HG03159 (cell line): ENCODE measurements around the gene ANKDD1A.
A peak's percentile ranks its signal among the peaks of the same experiment; 100 is the strongest.

Source experiments
- ATAC-seq: cut with Tn5 transposase; IDR thresholded peaks from one replicate; pipeline ENCODE4 v1.9.1; 2021; ENCODE audit warnings: mild to moderate bottlenecking, moderate library complexity; ENCODE audit not compliant: unreplicated experiment

Gene ANKDD1A

DNA sequence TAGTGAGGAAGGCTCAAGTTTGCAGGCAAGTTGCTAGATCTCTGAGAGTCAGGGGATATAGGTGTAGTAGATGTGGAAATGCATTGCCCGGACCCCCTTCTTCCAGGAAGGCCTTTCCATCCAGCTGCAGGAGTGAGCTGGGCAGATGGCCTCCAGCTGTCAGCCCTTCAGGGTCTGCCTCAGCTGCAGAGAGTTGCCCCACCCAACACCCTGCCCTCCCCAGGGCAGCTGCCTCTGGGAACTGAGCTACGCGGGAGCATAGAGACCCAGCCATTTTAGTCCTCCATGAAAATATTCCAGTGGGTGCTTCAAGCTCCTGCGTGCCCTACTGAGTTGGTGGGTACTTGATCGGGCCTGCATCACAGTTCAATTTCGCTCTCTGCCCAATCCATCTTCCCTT lies 48.5 kb downstream of the ANKDD1A start:
- no peak for ATAC-seq

DNA sequence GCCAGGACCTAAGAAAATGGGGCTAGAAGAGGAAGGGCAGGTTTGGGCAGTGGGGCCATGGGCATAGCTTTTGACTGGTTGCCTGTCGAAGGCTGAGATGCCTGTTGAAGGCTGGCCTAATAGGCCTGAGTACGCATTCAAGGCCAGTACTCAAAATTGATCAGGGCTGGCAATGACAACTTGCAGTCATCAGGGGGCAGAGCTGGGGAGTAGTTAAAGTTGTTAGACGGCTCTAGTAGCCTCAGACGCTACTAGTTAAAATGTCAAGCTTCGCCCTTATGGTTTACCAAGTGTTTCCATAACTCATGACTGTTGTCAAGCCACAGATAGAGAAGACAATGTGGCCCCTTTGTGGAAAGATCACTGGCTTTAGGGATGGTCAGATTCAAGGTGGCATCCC lies 49.3 kb downstream of the ANKDD1A start:
- ATAC-seq, result no peak

DNA sequence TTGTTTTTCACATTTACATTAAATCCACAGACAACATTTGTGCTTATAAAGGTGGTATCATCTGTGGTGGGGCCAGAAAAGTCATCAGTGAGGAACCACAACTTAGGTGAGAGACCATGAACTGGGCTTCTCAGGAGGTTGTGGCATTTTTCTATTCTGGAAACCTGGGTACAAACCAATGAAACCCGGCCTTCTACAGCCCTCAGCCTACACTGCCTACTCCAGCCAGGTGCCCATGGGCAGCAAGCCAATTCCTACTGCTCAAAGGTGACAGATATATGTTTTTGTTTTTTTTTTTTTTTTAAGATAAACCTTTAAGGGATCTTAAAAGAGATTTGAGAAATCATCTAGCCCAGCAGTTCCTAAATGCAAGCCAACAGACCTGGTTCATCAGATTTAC lies 57.7 kb downstream of the ANKDD1A start:
- no peak for ATAC-seq

DNA sequence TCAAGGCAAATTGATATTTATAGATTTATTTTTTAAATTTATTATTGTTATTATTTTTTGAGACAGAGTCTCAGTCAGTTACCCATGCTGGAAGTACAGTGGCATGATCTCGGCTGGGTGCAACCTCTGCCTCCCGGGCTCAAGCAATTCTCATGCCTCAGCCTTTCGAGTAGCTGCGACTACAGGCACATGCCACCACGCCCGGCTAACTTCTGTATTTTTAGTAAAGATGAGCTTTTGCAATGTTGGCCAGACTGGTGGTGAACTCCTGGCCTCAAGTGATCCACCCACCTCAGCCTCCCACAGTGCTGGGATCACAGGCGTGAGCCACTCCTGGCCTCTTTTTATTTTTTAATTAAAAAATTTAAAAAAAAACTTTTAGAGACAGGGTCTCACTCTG lies 59.0 kb downstream of the ANKDD1A start:
- no peak for ATAC-seq

DNA sequence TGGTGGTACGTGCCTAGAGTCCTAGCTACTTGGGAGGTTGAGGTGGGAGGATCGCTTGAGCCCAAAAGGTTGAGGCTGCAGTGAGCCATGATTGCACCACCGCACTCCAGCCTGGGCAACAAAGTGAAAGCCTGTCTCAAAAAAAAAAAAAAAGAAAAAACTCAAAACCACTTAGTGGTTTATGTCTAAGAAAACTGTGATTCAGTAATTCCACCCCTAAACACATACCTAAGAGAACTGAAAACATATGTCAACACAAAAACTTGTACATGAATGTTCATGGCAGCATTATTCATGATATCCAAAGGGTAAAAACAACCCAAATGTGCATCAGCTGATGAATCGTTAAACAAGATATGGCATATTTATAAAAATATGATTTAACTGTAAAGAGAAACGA lies 63.7 kb downstream of the ANKDD1A start:
- ATAC-seq, result no peak

DNA sequence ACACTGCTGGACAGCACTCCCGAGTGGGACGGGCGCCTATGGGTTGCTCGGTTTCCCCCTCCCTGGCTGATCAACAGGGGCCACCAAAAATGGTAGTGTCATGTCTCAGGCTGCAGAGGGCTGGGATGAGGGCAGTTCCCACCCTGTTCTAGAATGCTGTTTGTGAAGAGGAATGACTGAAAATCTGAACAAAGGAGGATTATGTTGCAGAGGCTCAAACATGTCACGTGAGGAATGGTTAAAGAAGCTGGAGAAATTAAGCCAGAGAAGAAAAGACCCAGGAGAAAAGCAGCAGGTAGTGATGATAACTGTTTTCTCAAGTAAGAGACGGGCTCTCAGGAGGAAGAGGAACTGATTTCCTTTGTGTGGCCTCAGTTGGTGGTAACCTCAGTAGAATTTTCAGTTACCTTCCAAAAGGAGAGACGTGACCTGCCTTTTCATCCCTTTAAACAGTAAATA lies 67.6 kb downstream of the ANKDD1A start:
- no peak for ATAC-seq

DNA sequence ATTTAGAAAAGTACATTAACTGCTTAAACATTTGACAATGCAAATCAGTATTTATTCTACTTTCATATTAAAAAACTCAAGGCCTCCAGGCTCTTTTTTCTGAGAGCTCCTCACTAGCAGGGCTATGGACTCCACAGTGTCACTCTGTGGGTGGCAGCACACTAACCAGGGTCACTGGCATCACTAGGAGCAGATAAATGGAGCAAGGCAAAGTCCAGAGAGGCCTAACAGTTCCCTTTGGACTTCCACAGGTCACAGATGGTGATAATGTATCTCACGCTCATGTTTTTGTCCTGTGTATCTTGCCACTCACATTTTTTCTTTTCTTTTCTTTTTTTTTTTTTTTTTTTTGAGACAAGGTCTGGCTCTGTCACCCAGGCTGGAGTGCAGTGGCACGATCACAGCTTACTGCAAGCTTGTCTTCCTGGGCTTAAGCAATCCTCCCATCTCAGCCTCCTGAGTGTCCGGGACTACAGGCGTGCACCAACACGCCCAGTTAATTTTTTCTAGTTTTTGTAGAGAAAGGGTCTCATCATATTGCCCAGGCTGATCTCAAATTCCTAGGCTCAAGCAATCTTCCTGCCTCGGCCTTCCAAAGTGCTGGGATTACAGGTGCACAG lies 70.2 kb downstream of the ANKDD1A start:
- ATAC-seq, result no peak

DNA sequence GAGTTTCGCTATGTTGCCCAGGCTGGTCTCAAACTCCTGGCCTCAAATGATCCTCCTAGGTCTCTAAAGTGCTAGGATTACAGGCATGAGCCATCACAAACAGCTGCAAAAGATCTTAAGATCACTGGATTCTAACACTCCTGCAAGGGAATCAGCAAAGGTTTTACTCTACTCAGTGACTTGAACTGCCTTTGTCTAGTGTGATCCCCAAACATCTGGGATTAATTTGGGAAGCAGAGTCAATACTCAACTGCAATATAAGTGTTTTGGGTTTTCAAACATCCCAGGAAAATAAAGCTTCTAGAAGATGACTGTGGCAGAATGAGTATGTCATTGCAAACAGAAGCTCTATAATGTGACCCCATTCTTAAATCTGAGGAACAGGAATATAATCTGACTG lies 70.8 kb downstream of the ANKDD1A start:
- ATAC-seq, result no peak

DNA sequence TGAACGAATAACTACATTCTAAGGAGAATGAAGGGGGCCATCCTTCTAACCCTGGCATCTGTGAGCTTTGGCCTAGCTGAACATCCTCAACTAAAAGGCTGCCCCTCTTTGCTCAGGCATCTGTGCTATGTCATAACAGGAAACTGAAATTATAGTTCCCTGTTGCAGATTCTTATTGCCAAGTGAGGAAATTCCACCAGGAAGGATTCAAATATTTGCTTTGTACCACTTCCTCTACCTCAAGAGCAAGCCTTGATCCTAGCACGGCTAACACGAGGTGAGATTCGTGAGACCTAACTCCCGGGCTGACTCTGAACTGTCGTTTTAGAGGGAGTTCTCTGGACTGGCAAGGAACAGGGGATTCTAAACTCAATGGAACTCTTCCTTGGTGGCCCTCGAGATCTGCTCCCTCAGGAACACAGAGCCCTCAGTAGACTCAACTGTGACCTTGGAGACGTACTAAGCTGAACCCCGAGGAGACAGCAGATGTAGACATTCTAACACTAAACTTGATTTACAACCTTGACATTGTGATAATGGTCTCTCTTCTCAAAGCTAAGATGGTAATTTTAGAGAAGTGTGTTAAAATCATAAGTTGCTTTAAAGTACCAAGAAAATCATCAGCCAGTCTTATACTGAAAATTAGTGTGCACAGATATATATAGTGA lies 73.8 kb downstream of the ANKDD1A start:
- ATAC-seq, result no peak

DNA sequence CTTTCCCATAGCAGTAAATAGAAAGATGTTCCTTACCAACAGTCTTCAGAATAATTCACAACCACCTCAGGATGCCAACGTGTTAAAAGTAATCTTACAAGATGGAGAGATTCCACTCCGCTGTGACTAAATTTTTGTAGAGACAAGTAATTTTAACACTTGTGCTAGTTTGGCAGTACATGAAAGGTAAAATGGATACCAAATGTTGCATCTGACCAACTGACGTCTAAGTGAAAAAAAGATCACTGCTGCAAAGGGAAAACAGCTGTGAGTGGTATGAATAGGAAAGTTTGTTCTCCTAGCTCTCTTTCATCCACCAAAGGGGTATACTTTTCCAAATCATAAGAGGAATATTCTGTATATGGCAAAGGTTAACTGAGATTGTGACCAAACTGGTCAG lies 75.4 kb downstream of the ANKDD1A start:
- ATAC-seq, result no peak

DNA sequence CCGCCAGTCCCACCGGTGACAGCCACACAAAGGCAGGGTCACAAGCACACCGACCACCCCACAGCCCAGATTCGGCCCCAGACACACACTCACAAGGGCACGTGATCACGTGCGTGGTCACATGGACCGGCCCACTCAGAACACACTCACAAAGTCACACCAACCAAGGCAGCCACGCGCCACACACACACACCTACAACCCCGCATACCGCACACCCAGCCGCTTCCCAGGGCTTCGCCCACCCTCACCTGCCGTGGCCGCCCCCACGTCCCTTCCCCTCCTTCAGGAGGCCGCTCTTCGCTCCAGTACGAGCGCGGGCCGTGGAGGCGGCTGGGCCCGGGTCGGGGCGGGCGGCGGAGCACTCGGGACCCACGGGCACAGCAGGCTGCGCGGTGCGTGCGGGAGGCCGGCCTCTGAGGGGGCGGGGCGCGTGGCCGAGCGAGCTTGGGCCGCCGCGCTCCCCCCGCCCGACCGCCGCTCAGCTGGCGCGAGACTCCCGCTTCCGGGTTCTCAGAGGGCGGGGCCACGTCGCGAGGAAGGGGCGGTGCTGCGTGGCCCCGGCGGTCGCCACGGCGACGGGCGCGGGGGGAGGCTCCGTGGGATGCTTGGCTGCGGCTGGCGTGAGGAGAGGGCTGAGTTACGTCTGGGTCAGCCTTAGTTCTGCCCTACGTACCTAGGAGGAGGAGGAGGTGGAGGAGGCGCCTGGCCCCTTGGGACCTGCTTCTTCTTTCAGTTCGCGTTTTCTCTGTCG lies 77.9 kb downstream of the ANKDD1A start, which contains the start of gene SPG21:
TSS of gene SPG21 (minus strand) at position 499 of the 752 bp plus-strand sequence. CDS start 6,345 bp downstream, outside the sequence.
- peak; percentile 95 for ATAC-seq

DNA sequence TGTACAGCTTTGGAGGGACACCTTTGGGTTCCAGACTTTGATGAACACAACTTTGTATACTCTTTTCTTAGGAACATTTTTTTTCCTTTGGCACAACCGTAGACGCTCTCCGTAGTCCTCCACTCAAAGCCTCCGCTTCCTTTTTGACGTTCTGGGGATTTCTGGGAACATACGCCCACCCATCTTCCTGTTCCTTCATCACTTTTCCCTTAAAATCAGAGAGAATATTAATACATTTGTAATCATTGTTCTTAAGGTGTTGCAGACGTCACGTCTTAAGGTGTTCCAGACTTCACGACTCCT lies 78.4 kb downstream of the ANKDD1A start:
- no peak for ATAC-seq

DNA sequence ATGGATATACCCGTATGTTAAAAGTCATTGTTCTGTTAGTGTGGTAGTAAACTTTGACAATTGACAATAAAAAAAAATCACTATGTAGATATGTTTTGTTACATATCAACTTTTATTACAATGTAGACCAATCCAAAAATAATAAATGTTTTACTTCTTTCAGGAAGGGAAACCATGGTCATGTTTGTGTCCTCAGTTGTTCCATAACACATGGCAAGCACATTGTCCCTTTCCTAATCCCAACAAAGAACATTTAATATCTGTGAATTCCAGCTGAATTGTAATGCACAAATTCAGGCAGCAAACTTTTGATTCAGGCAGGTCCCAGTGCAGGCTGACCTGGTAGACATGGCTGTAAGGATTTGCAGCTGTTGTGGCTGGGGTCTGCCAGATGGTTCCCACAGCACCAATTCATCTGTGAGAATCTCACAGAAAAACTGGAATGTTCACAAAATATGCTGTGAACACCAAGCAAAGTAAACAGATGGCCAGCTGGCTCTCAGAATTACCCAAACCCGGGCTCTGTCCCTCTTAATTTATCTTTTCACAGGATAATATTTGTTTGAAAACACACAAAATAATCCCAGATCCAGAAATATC lies 79.9 kb downstream of the ANKDD1A start:
- ATAC-seq, result no peak

DNA sequence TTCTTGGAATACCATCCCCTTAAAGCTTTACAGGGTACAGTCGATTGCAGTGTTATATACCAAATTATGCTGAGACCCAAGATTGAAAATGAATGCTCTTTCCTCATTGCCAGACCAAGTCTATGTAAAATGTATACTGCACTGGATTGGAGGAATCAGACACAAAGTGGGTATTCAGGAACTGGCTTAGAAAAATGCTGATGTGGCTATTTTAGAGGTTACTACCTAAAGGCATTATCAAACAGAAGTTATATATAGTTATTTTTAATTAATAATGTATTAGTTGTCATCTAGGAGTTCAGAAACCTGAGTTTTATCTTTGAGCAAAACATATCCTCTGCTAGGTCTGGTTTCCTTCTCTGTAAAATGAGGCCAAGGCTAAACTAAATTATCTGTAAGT lies 81.6 kb downstream of the ANKDD1A start:
- ATAC-seq, result no peak

DNA sequence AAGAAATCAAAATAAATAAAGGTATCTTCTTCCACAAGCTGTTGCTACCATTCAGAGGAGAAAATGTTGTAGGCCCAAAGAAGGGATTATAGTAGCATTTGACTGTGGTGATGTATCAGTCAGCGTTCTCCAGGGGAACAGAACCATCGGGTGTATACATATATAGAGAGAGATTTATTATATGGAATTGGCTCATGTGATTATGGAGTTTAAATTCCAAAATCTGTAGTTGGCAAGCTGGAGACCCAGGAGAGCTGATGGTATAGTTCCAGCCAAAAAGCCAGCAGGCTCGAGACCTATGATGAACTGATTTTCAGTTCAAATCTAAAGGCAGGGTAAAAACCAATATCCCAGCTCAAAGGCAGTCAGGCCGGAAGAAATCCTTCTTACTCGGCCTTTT lies 85.4 kb downstream of the ANKDD1A start:
- ATAC-seq, result no peak

DNA sequence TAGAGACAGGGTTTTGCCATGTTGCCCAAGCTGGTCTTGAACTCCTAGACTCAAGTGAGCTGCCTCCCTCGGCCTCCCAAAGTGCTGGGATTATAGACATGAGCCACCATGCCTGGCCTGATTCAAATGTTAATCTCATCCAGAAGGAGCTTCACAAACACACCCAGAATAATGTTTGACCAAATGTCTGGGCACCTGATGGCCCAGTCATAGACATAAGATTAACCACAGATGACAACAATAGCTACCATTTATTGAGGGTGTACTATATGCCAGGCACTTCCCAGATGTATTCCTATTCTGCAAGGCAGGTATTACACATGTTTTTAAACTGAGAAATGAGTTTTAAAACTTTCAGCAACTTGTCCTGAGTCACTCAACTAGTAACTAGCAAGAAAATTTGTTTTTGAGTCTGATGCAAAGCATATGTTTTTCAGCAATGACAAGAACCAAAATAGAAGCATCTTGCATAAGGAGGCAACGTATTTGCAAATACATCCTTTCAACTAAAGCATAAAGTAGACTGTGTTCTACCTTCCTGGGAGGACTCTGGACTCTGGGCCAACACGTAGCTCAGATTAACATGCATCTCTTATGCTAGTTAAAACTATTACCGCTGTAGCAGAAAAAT lies 86.2 kb downstream of the ANKDD1A start:
- ATAC-seq, result no peak

DNA sequence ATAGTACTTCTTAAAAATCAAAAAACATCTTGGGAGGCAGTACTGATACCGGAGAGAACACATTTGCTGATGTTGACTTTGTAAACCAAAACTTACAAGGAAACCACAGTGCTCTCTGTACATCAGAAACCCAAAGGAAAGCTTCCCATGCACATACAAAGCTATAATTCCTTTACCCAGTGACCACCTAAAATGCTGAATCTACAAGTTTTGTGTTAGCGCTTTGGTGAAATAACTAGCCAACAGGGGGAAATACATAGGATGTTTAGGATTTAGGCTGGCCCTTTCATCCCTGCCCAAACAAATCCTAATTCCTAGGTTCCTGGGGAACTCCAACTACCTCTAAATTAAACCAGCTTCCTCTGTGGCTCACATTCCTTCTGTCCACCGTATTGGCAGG lies 93.3 kb downstream of the ANKDD1A start:
- no peak for ATAC-seq

DNA sequence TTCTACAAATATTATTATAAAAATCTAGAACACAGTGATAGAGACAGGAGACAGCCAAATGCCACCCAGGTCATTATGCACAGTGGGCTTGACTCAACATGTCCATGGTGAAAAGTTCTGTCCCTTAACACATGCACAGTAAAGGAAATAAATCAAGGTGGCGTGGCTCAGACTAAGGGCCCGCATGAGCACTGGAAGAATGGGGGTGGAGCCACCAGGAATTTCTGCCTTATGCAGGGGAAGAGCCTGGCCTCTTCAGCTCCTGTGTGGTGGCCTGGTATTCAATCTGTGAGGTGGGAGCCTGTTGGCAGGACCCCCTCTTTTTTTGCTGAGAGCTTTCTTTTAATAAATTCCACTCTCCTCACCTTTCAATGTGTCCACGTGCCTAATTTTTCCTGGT lies 95.2 kb downstream of the ANKDD1A start:
- ATAC-seq, result no peak
